Endothelial cell of umbilical vein (primary cell): Measurements from ENCODE around the gene AP2B1. TPM values are rescaled to one million over a fixed set of nuclear protein-coding genes. Genes with fewer than 3 reads are reported as not detected.

ENCODE experiments used
- BruUV-seq: library from RNA; stranded (reverse); fragments of 400-500 nt; replicated peaks from 2 replicates; lab custom pipeline; 2021; lab: Mats Ljungman, UMichigan
- CTCF ChIA-PET: fragments of 300-600, 350-600 bp; sonication (Branson Sonifier 250); formaldehyde crosslinking; loops from one replicate; lab custom pipeline; 2021; ENCODE audit warnings: antibody characterized with exemption, inconsistent platforms; lab: Charles Lee
- POLR2A ChIA-PET: fragments of 300-600, 350-600 bp; sonication (Branson Sonifier 250); formaldehyde crosslinking; loops from one replicate; lab custom pipeline; 2021; ENCODE audit warnings: antibody characterized with exemption, inconsistent platforms; lab: Charles Lee
- DNase-seq: peaks from one replicate; pipeline ENCODE4 v3.0.0-alpha.2; 2011; ENCODE audit warnings: low read depth, low spot score
- FAIRE-seq: peaks from 2 replicates; lab custom pipeline; 2011; peaks lifted over from hg19 to GRCh38; lab: Jason Lieb, UNC
- H2AFZ ChIP-seq: 2 replicates; pipeline ENCODE4 v1.6.0; 2012; ENCODE audit warnings: low read depth, low read length, control low read depth, inconsistent platforms
- H3K27ac ChIP-seq: 2 replicates; pipeline ENCODE4 v1.5.1; 2011; ENCODE audit warnings: low read depth, mild to moderate bottlenecking, control low read depth, low read length, moderate library complexity; ENCODE audit not compliant: insufficient read depth
- H3K27me3 ChIP-seq, 2 experiments: 2 replicates each; pipeline versions ENCODE4 v1.6.0 to v1.6.1; 2011; ENCODE audit warnings: low read length in 2 of 2, mixed read lengths in 1 of 2; ENCODE audit not compliant: control insufficient read depth in 2 of 2, insufficient read depth in 2 of 2
- H3K36me3 ChIP-seq, 2 experiments: 2 replicates in 1 of 2; 3 replicates in 1 of 2; pipeline ENCODE4 v1.5.1; 2011; ENCODE audit warnings: low read length in 2 of 2, mild to moderate bottlenecking in 1 of 2, moderate library complexity in 1 of 2; ENCODE audit not compliant: control insufficient read depth in 2 of 2, insufficient read depth in 2 of 2; ENCODE audit errors: extremely low read depth in 1 of 2
- H3K4me1 ChIP-seq: 3 replicates; pipeline ENCODE4 v1.5.1; 2011; ENCODE audit warnings: mild to moderate bottlenecking, low read length; ENCODE audit not compliant: control insufficient read depth, insufficient read depth; ENCODE audit errors: extremely low read depth
- H3K4me2 ChIP-seq: 2 replicates; pipeline ENCODE4 v1.6.1; 2011; ENCODE audit warnings: low read length, control low read depth, mixed read lengths; ENCODE audit not compliant: insufficient read depth
- H3K4me3 ChIP-seq, 3 experiments: fragments of 200-600 bp in 1 of 3; sonication (generic), shearing (Covaris generic) in 1 of 3; replicated peaks in 1 of 3; 2 replicates each; pipeline ENCODE4 v1.5.1; 2011 to 2016; ENCODE audit warnings: control low read depth in 3 of 3, low read length in 3 of 3, mild to moderate bottlenecking in 2 of 3, inconsistent platforms in 1 of 3, low read depth in 1 of 3, moderate library complexity in 1 of 3; ENCODE audit not compliant: insufficient read depth in 1 of 3
- H3K79me2 ChIP-seq: 2 replicates; pipeline ENCODE4 v1.6.0; 2012; ENCODE audit warnings: low read length, inconsistent platforms; ENCODE audit not compliant: control insufficient read depth, insufficient read depth
- H3K9ac ChIP-seq: replicated peaks from 2 replicates; pipeline ENCODE3; 2011; ENCODE audit warnings: low read length, control low read depth; ENCODE audit not compliant: insufficient read depth; ENCODE audit errors: extremely low read depth
- H3K9me1 ChIP-seq: replicated peaks from 3 replicates; pipeline ENCODE4 v1.6.0; 2011; ENCODE audit warnings: mild to moderate bottlenecking, low read length; ENCODE audit not compliant: control insufficient read depth, insufficient read depth; ENCODE audit errors: extremely low read depth
- H3K9me3 ChIP-seq: replicated peaks from 2 replicates; pipeline ENCODE4 v1.5.1; 2012; ENCODE audit warnings: low read length, inconsistent platforms; ENCODE audit not compliant: control insufficient read depth, insufficient read depth
- H4K20me1 ChIP-seq: replicated peaks from 2 replicates; pipeline ENCODE3; 2011; ENCODE audit warnings: mild to moderate bottlenecking, low read length; ENCODE audit not compliant: control insufficient read depth, insufficient read depth; ENCODE audit errors: extremely low read depth
- EZH2 ChIP-seq: IDR thresholded peaks from 2 replicates; pipeline ENCODE4 v1.6.1; 2012; ENCODE audit warnings: borderline replicate concordance, low read depth, mild to moderate bottlenecking, moderate library complexity, low read length, inconsistent platforms; ENCODE audit not compliant: severe bottlenecking
- FOS ChIP-seq: IDR thresholded peaks from 2 replicates; pipeline ENCODE4 v1.6.1; 2011; ENCODE audit warnings: mild to moderate bottlenecking, low read length, moderate library complexity, borderline replicate concordance; ENCODE audit not compliant: insufficient read depth
- GATA2 ChIP-seq: IDR thresholded peaks from 2 replicates; pipeline ENCODE4 v1.7.0; 2011; ENCODE audit warnings: low read depth, mild to moderate bottlenecking, moderate library complexity, mixed read lengths, low read length; ENCODE audit not compliant: insufficient read length, insufficient read depth
- JUN ChIP-seq: IDR thresholded peaks from 2 replicates; pipeline ENCODE4 v1.6.1; 2011; ENCODE audit warnings: borderline replicate concordance, low read depth; ENCODE audit not compliant: insufficient read length, insufficient read depth
- MYC ChIP-seq: IDR thresholded peaks from one replicate; pipeline ENCODE4 v1.6.1; 2011; ENCODE audit warnings: mild to moderate bottlenecking, low read depth, low read length
- POLR2A ChIP-seq: IDR thresholded peaks from 2 replicates; pipeline ENCODE4 v1.6.1; 2012; ENCODE audit warnings: low read depth, mild to moderate bottlenecking, control low read depth, low read length
- POLR2AphosphoS5 ChIP-seq: IDR thresholded peaks from 2 replicates; pipeline ENCODE4 v1.6.1; 2012; ENCODE audit warnings: low read depth, mild to moderate bottlenecking, control low read depth, low read length, moderate library complexity; ENCODE audit not compliant: insufficient read depth
- dilution Hi-C: fragments of 300-500 bp; cut with MboI; formaldehyde crosslinking; loops from one replicate; pipeline ENCODE4 v1.15.0; 2019; ENCODE audit warnings: low sequenced_read_pairs; ENCODE audit not compliant: extremely low pct_ligation_motif_present
- intact Hi-C: fragments of 100-400 bp; cut with micrococcal nuclease; formaldehyde crosslinking; loops from one replicate; pipeline ENCODE4 v1.10.0; 2022
- polyA plus RNA-seq, 4 experiments: library from polyadenylated mRNA; depleted of rRNA in 3 of 4; stranded (reverse) in 3 of 4; unstranded in 1 of 4; fragments of >200 nt; gene quantifications; 2 replicates each; pipeline versions ENCODE4 v1.2.1 to v1.2.3, GENCODE V29; 2011 to 2012; ENCODE audit warnings: missing spikeins in 1 of 4
- total RNA-seq: library from RNA; stranded (reverse); gene quantifications from 2 replicates; pipeline ENCODE4 v1.2.3, GENCODE V29; 2021
- TF ChIP-seq, protein P1 (sequence below), 2 donors: IDR thresholded peaks; 1 replicate in 1 of 2; 2 replicates in 1 of 2; pipeline ENCODE4 v1.5.1; 2011; ENCODE audit warnings: low read length in 2 of 2, mild to moderate bottlenecking in 2 of 2, moderate library complexity in 2 of 2, control low read depth in 1 of 2, inconsistent platforms in 1 of 2, low read depth in 1 of 2; ENCODE audit not compliant: insufficient read depth in 1 of 2; ENCODE audit errors: extremely low read depth in 1 of 2
- TF ChIP-seq, protein P2 (sequence below): IDR thresholded peaks from 2 replicates; pipeline ENCODE4 v1.6.1; 2011; ENCODE audit not compliant: insufficient read depth, insufficient read length

AP2B1 gene
- total and polyA plus RNA-seq, 2 donors (not counting 3 experiments of a cell fraction or from before 2014, with no cell fraction given) = 106 to 198 TPM

DNA sequence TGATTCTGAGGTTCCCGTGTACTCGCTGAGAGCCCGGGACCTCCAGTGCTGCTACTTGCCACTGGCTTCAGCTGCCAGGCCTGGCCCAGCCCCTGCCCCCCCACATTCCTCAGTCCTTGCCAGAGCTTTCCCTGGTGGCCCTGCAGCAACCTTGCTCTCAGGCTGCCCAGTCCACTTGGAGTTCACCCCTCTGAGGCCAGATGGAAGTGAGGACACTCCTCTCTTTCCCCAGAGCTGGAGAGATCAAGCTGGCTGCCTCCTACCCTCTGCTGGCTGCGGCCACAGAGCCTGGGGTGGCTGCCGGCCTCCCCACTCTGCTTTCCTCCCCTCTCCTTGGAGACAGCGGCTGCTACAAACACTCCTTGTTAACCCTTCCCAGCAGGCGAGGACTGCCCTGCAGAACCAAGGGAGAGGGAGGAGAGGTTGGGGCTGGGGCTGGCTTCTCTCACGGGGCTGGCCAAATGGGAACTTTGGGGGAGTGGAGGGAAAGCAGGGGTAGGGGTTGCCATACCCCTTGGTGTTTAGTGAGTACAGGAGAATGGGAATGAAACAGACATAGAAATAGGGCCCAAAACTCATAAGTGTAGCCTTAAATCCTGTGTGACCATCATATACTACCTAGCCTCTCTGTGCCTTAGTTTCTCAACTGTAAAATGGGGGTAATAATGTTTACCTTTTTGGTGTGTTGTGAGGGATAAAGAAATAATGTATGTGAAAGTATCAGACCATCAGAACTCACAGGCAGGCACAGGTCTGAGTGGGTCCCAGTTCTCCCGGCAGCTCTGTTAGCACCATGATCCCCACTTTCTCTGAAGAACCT lies 166.0 kb downstream of the AP2B1 start, which contains the start of gene GAS2L2:
Gene GAS2L2 (minus strand): TSS at position 295 of the 820 bp plus-strand sequence. CDS start 389 bp downstream, outside the sequence.
- dilution Hi-C loops = no loop called here
- Histone ChIP-seq H3K27ac (no peak within 1 kb of the TSS), H2AFZ (no peak within 1 kb of the TSS), H3K9me3 (no peaks in the 10 kb centered on the region), H3K36me3 (no peaks in the 10 kb centered on the region), H3K9me1 (no peaks in the 10 kb centered on the region), H4K20me1 (no peaks in the 10 kb centered on the region), H3K9ac (no peak within 1 kb of the TSS), H3K79me2 (no peaks in the 10 kb centered on the region), H3K4me3 (no peak within 1 kb of the TSS), H3K4me1 (no peaks in the 10 kb centered on the region), H3K27me3 (peaks cover 27 to 30% of the 10 kb centered on the region in 2 experiments), H3K4me2 (no peak within 1 kb of the TSS)
- FAIRE-seq (no peak), DNase-seq (no peak)
- ChIA-PET POLR2A (no interaction called here), CTCF (interaction anchor here (3.2 kb wide), 1 partner anchor 11 kb away, joined by 22 read pairs; no protein-coding TSS in a partner anchor)
- no peak for TF ChIP-seq GATA2
- TF ChIP-seq, protein P1, sequence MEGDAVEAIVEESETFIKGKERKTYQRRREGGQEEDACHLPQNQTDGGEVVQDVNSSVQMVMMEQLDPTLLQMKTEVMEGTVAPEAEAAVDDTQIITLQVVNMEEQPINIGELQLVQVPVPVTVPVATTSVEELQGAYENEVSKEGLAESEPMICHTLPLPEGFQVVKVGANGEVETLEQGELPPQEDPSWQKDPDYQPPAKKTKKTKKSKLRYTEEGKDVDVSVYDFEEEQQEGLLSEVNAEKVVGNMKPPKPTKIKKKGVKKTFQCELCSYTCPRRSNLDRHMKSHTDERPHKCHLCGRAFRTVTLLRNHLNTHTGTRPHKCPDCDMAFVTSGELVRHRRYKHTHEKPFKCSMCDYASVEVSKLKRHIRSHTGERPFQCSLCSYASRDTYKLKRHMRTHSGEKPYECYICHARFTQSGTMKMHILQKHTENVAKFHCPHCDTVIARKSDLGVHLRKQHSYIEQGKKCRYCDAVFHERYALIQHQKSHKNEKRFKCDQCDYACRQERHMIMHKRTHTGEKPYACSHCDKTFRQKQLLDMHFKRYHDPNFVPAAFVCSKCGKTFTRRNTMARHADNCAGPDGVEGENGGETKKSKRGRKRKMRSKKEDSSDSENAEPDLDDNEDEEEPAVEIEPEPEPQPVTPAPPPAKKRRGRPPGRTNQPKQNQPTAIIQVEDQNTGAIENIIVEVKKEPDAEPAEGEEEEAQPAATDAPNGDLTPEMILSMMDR (IDR thresholded peaks at IDR 0.05; ENCODE audit: extremely low read depth in 1 of 2, insufficient read depth in 1 of 2, low read depth in 1 of 2, low read length in 2 of 2) = no peak
- no peak for TF ChIP-seq POLR2AphosphoS5
- no peak for TF ChIP-seq MYC
- TF ChIP-seq, protein P2, sequence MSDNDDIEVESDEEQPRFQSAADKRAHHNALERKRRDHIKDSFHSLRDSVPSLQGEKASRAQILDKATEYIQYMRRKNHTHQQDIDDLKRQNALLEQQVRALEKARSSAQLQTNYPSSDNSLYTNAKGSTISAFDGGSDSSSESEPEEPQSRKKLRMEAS = no peak
- TF ChIP-seq EZH2 = no peak
- TF ChIP-seq FOS = no peak
- no peak for TF ChIP-seq JUN
- TF ChIP-seq POLR2A = no peak
- BruUV-seq = no TSS peak
- intact Hi-C loops = no loop called here
